ENCODE data around the gene EMD. TPM values are rescaled to one million over a fixed set of nuclear protein-coding genes. Genes with fewer than 3 reads are reported as not detected.

EMD gene
- total and polyA plus RNA-seq, 2 donors (not counting 1 experiment from before 2014, with no cell fraction given) = 26.4 to 72.1 TPM

DNA sequence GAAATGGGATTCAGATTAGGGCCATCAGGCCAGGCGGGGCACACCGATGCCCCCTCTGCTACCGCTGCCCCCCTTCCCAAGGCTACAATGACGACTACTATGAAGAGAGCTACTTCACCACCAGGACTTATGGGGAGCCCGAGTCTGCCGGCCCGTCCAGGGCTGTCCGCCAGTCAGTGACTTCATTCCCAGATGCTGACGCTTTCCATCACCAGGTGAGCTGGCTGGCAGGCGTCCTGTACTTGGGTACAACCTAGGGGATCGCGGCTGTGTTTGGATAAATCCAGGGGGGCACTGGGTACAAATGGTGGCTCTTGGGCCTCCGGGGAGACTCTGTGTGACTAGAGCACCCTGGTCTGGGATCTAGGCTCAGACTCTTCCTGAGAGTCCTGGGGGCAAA lies 1.1 kb downstream of the EMD start:
- no peaks in the 10 kb centered on the region for H4K20me1 ChIP-seq (ENCODE audit: control insufficient read depth, extremely low read depth, insufficient read depth, low read length)
- DNase-seq (ENCODE audit: low read depth in 2 of 2) = no peak
- peak overlapping the region; percentile 88 for H3K4me2 ChIP-seq (ENCODE audit: extremely low read depth, insufficient read depth, low read length)
- peak overlapping the region; percentile 96 for H3K27ac ChIP-seq (ENCODE audit: insufficient read depth, low read length)
- peaks cover 18% of the 10 kb centered on the region for H3K79me2 ChIP-seq (ENCODE audit: control insufficient read depth, insufficient read depth, low read length)
- H2AFZ ChIP-seq (ENCODE audit: low read length) = no peak overlapping the region
- H3K9me3 ChIP-seq (ENCODE audit: control insufficient read depth, insufficient read depth, low read depth, low read length) = no peaks in the 10 kb centered on the region
- peak overlapping the region; percentile 73 to 84 (median 77) for H3K4me3 ChIP-seq (replicated peaks in 1 of 4; ENCODE audit: control extremely low read depth in 1 of 4, insufficient read depth in 1 of 4, low read depth in 3 of 4, low read length in 4 of 4)
- no peaks in the 10 kb centered on the region for H3K27me3 ChIP-seq (ENCODE audit: control insufficient read depth, insufficient read depth, low read length)
- TF ChIP-seq CTCF (conservative IDR thresholded peaks at IDR 0.05 in 1 of 2, IDR thresholded peaks at IDR 0.05 in 1 of 2; ENCODE audit: low read depth in 1 of 2, low read length in 2 of 2) = no peak
- TF ChIP-seq EZH2 (IDR thresholded peaks at IDR 0.05; ENCODE audit: low read length, missing control alignments) = no peak
- peaks cover 3% of the 10 kb centered on the region for H3K36me3 ChIP-seq (ENCODE audit: control insufficient read depth, insufficient read depth, low read length)
- peaks cover 5% of the 10 kb centered on the region for H3K4me1 ChIP-seq (ENCODE audit: control insufficient read depth, extremely low read depth, insufficient read depth, low read length)
- H3K9ac ChIP-seq (ENCODE audit: insufficient read depth, low read length) = peak overlapping the region; percentile 97

DNA sequence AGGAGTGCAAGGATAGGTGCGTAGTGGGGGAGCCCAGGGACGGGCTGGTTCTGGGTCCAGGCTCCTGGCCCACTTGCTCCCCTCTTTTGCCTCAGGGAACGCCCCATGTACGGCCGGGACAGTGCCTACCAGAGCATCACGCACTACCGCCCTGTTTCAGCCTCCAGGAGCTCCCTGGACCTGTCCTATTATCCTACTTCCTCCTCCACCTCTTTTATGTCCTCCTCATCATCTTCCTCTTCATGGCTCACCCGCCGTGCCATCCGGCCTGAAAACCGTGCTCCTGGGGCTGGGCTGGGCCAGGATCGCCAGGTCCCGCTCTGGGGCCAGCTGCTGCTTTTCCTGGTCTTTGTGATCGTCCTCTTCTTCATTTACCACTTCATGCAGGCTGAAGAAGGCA lies 1.7 kb downstream of the EMD start:
- H2AFZ ChIP-seq (ENCODE audit: low read length) = no peak overlapping the region
- peak overlapping the region; percentile 97 for H3K9ac ChIP-seq (ENCODE audit: insufficient read depth, low read length)
- peaks cover 3% of the 10 kb centered on the region for H3K36me3 ChIP-seq (ENCODE audit: control insufficient read depth, insufficient read depth, low read length)
- H3K9me3 ChIP-seq (ENCODE audit: control insufficient read depth, insufficient read depth, low read depth, low read length) = no peaks in the 10 kb centered on the region
- H3K27ac ChIP-seq (ENCODE audit: insufficient read depth, low read length) = no peak overlapping the region
- peak overlapping the region; percentile 73 to 84 (median 77) for H3K4me3 ChIP-seq (replicated peaks in 1 of 4; ENCODE audit: control extremely low read depth in 1 of 4, insufficient read depth in 1 of 4, low read depth in 3 of 4, low read length in 4 of 4)
- peaks cover 18% of the 10 kb centered on the region for H3K79me2 ChIP-seq (ENCODE audit: control insufficient read depth, insufficient read depth, low read length)
- DNase-seq (ENCODE audit: low read depth in 2 of 2) = no peak
- TF ChIP-seq CTCF (conservative IDR thresholded peaks at IDR 0.05 in 1 of 2, IDR thresholded peaks at IDR 0.05 in 1 of 2; ENCODE audit: low read depth in 1 of 2, low read length in 2 of 2) = no peak
- TF ChIP-seq EZH2 (IDR thresholded peaks at IDR 0.05; ENCODE audit: low read length, missing control alignments) = no peak
- no peaks in the 10 kb centered on the region for H4K20me1 ChIP-seq (ENCODE audit: control insufficient read depth, extremely low read depth, insufficient read depth, low read length)
- peaks cover 5% of the 10 kb centered on the region for H3K4me1 ChIP-seq (ENCODE audit: control insufficient read depth, extremely low read depth, insufficient read depth, low read length)
- H3K4me2 ChIP-seq (ENCODE audit: extremely low read depth, insufficient read depth, low read length) = peak overlapping the region; percentile 88
- no peaks in the 10 kb centered on the region for H3K27me3 ChIP-seq (ENCODE audit: control insufficient read depth, insufficient read depth, low read length)

DNA sequence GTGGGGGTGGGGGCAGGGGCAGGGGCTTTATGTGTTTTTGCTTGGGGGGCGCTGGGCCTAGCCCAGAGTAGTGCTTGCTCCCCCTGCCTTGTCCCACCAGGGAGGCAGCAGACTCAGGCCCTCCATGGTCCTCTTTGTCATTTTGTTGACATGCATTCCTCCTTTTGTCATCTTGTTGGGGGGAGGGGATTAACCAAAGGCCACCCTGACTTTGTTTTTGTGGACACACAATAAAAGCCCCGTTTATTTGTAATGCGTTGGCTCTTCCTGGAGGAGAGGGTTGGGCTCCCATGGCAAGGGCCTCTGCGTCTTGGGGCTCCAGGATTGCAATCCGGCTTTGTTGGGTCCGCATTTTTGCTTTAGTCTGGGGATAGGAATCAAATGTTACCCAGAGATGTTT lies 2.2 kb downstream of the EMD start:
- Histone ChIP-seq H4K20me1 (ENCODE audit: control insufficient read depth, extremely low read depth, insufficient read depth, low read length) (no peaks in the 10 kb centered on the region), H3K9ac (ENCODE audit: insufficient read depth, low read length) (no peak overlapping the region), H2AFZ (ENCODE audit: low read length) (no peak overlapping the region), H3K9me3 (ENCODE audit: control insufficient read depth, insufficient read depth, low read depth, low read length) (no peaks in the 10 kb centered on the region), H3K27me3 (ENCODE audit: control insufficient read depth, insufficient read depth, low read length) (no peaks in the 10 kb centered on the region), H3K4me1 (ENCODE audit: control insufficient read depth, extremely low read depth, insufficient read depth, low read length) (peaks cover 5% of the 10 kb centered on the region), H3K4me3 (replicated peaks in 1 of 4; ENCODE audit: control extremely low read depth in 1 of 4, insufficient read depth in 1 of 4, low read depth in 3 of 4, low read length in 4 of 4) (no peak overlapping the region), H3K27ac (ENCODE audit: insufficient read depth, low read length) (no peak overlapping the region), H3K36me3 (ENCODE audit: control insufficient read depth, insufficient read depth, low read length) (peaks cover 3% of the 10 kb centered on the region), H3K4me2 (ENCODE audit: extremely low read depth, insufficient read depth, low read length) (no peak overlapping the region), H3K79me2 (ENCODE audit: control insufficient read depth, insufficient read depth, low read length) (peaks cover 18% of the 10 kb centered on the region)
- DNase-seq (ENCODE audit: low read depth in 2 of 2) = no peak
- TF ChIP-seq EZH2 (IDR thresholded peaks at IDR 0.05; ENCODE audit: low read length, missing control alignments) (no peak), CTCF (conservative IDR thresholded peaks at IDR 0.05 in 1 of 2, IDR thresholded peaks at IDR 0.05 in 1 of 2; ENCODE audit: low read depth in 1 of 2, low read length in 2 of 2) (no peak)

All from fibroblast of lung (primary cell).